Keratinocyte (primary cell): Measurements from ENCODE around the gene PNCK. TPM values are rescaled to one million over a fixed set of nuclear protein-coding genes. Genes with fewer than 3 reads are reported as not detected.
A peak's percentile ranks its signal among the peaks of the same experiment; 100 is the strongest.

ENCODE experiments used
- DNase-seq: peaks from one replicate; pipeline ENCODE4 v3.0.0-alpha.2; 2011; ENCODE audit warnings: low read depth, missing footprints, low spot score
- FAIRE-seq: peaks from 2 replicates; lab custom pipeline; 2011; peaks lifted over from hg19 to GRCh38; lab: Jason Lieb, UNC
- H2AFZ ChIP-seq: 2 replicates; pipeline ENCODE4 v1.6.0; 2012; ENCODE audit warnings: low read length, control low read depth, inconsistent platforms; ENCODE audit not compliant: control insufficient read depth
- H3K27ac ChIP-seq: 2 replicates; pipeline ENCODE4 v1.5.1; 2011; ENCODE audit warnings: low read length; ENCODE audit not compliant: control insufficient read depth, insufficient read depth
- H3K27me3 ChIP-seq: 3 replicates; pipeline ENCODE4 v1.6.0; 2011; ENCODE audit warnings: low read length; ENCODE audit not compliant: control insufficient read depth, insufficient read depth; ENCODE audit errors: extremely low read depth
- H3K36me3 ChIP-seq, 2 experiments: 2 replicates in 1 of 2; 3 replicates in 1 of 2; pipeline ENCODE4 v1.5.1; 2011; ENCODE audit warnings: low read length in 2 of 2, mild to moderate bottlenecking in 1 of 2; ENCODE audit not compliant: control insufficient read depth in 2 of 2, insufficient read depth in 2 of 2; ENCODE audit errors: extremely low read depth in 1 of 2
- H3K4me1 ChIP-seq: 3 replicates; pipeline ENCODE4 v1.5.1; 2011; ENCODE audit warnings: low read length; ENCODE audit not compliant: control insufficient read depth, insufficient read depth; ENCODE audit errors: extremely low read depth
- H3K4me2 ChIP-seq: 3 replicates; pipeline ENCODE4 v1.6.0; 2011; ENCODE audit warnings: low read depth, low read length; ENCODE audit not compliant: control insufficient read depth, insufficient read depth; ENCODE audit errors: extremely low read depth
- H3K4me3 ChIP-seq, 3 experiments: fragments of 200-600 bp in 1 of 3; sonication (generic) in 1 of 3; 2 replicates in 2 of 3; 3 replicates in 1 of 3; pipeline ENCODE4 v1.5.1; 2011 to 2016; ENCODE audit warnings: low read length in 3 of 3, mild to moderate bottlenecking in 3 of 3, control low read depth in 2 of 3, inconsistent platforms in 1 of 3, low read depth in 1 of 3, mixed read lengths in 1 of 3, mixed run types in 1 of 3, moderate library complexity in 1 of 3; ENCODE audit not compliant: control insufficient read depth in 2 of 3, insufficient read depth in 2 of 3; ENCODE audit errors: extremely low read depth in 1 of 3
- H3K79me2 ChIP-seq: 2 replicates; pipeline ENCODE4 v1.6.0; 2012; ENCODE audit warnings: low read length; ENCODE audit not compliant: control insufficient read depth, insufficient read depth
- H3K9ac ChIP-seq: 3 replicates; pipeline ENCODE4 v1.6.0; 2011; ENCODE audit warnings: low read length; ENCODE audit not compliant: control insufficient read depth, insufficient read depth; ENCODE audit errors: extremely low read depth
- H3K9me1 ChIP-seq: 3 replicates; pipeline ENCODE4 v1.6.0; 2011; ENCODE audit warnings: low read length; ENCODE audit not compliant: control insufficient read depth, insufficient read depth; ENCODE audit errors: extremely low read depth
- H3K9me3 ChIP-seq: 2 replicates; pipeline ENCODE4 v1.5.1; 2012; ENCODE audit warnings: low read depth, low read length; ENCODE audit not compliant: control insufficient read depth
- H4K20me1 ChIP-seq: 3 replicates; pipeline ENCODE4 v1.6.0; 2011; ENCODE audit warnings: low read length; ENCODE audit not compliant: control insufficient read depth, insufficient read depth; ENCODE audit errors: extremely low read depth
- EZH2 ChIP-seq: IDR thresholded peaks from one replicate; pipeline ENCODE4 v1.6.1; 2012; ENCODE audit warnings: inconsistent platforms, mild to moderate bottlenecking, low read length, moderate library complexity
- dilution Hi-C: fragments of 300-500 bp; cut with MboI; formaldehyde crosslinking; loops from one replicate; pipeline ENCODE4 v1.7.0; 2020; ENCODE audit warnings: low sequenced_read_pairs; ENCODE audit not compliant: extremely low pct_ligation_motif_present
- polyA plus RNA-seq, 5 experiments: library from polyadenylated mRNA; depleted of rRNA in 3 of 5; stranded (reverse) in 3 of 5; stranded (forward) in 1 of 5; unstranded in 1 of 5; fragments of >200 nt; gene quantifications; 1 replicate in 1 of 5; 2 replicates in 3 of 5; 3 replicates in 1 of 5; pipeline versions ENCODE4 v1.2.1 to v1.2.3, GENCODE V29; 2011 to 2012; ENCODE audit warnings: missing spikeins in 2 of 5, low read depth in 1 of 5, low replicate concordance in 1 of 5
- TF ChIP-seq, protein P1 (sequence below), 3 experiments: IDR thresholded peaks in 1 of 3; conservative IDR thresholded peaks in 1 of 3; optimal IDR thresholded peaks in 1 of 3; 2 replicates in 2 of 3; 3 replicates in 1 of 3; pipeline versions ENCODE3 to v1.5.1; 2011; ENCODE audit warnings: low read length in 3 of 3, mild to moderate bottlenecking in 3 of 3, moderate library complexity in 2 of 3, control low read depth in 1 of 3, inconsistent platforms in 1 of 3; ENCODE audit not compliant: insufficient read depth in 2 of 3; ENCODE audit errors: extremely low read depth in 1 of 3

Gene PNCK
- polyA plus RNA-seq, 1 donor (not counting 4 experiments of a cell fraction or from before 2014, with no cell fraction given), result 0.24 TPM

- Histone ChIP-seq H3K9me3 (no peaks in the 10 kb centered on the region), H3K4me2 (no peak overlapping the region), H3K79me2 (peaks cover 27% of the 10 kb centered on the region), H3K9me1 (no peaks in the 10 kb centered on the region), H4K20me1 (peaks cover 2% of the 10 kb centered on the region), H3K4me3 (no peak overlapping the region), H3K27ac (no peak overlapping the region), H2AFZ (no peak overlapping the region), H3K27me3 (no peaks in the 10 kb centered on the region), H3K4me1 (peaks cover 26% of the 10 kb centered on the region), H3K9ac (no peak overlapping the region), H3K36me3 (peaks cover 7 to 14% of the 10 kb centered on the region in 2 experiments)
- dilution Hi-C loops, result no loop called here
- TF ChIP-seq, protein P1, sequence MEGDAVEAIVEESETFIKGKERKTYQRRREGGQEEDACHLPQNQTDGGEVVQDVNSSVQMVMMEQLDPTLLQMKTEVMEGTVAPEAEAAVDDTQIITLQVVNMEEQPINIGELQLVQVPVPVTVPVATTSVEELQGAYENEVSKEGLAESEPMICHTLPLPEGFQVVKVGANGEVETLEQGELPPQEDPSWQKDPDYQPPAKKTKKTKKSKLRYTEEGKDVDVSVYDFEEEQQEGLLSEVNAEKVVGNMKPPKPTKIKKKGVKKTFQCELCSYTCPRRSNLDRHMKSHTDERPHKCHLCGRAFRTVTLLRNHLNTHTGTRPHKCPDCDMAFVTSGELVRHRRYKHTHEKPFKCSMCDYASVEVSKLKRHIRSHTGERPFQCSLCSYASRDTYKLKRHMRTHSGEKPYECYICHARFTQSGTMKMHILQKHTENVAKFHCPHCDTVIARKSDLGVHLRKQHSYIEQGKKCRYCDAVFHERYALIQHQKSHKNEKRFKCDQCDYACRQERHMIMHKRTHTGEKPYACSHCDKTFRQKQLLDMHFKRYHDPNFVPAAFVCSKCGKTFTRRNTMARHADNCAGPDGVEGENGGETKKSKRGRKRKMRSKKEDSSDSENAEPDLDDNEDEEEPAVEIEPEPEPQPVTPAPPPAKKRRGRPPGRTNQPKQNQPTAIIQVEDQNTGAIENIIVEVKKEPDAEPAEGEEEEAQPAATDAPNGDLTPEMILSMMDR (optimal IDR thresholded peaks at IDR 0.05 in 1 of 3, IDR thresholded peaks at IDR 0.05 in 1 of 3, conservative IDR thresholded peaks at IDR 0.05 in 1 of 3; ENCODE audit: extremely low read depth in 1 of 3, insufficient read depth in 2 of 3, low read length in 3 of 3), result no peak
- no peak for TF ChIP-seq EZH2
- no peak for FAIRE-seq
- no peak for DNase-seq
These were observed 43.8 kb upstream of the PNCK start for GRCh38 chrX:153717445-153717844.

GRCh38 chrX:153714256-153714655 lies 40.6 kb upstream of the PNCK start:
- Histone ChIP-seq H3K4me3 (no peak overlapping the region), H3K4me1 (peaks cover 21% of the 10 kb centered on the region), H3K79me2 (peaks cover 12% of the 10 kb centered on the region), H3K9me3 (no peaks in the 10 kb centered on the region), H3K27ac (no peak overlapping the region), H3K27me3 (no peaks in the 10 kb centered on the region), H2AFZ (no peak overlapping the region), H3K9me1 (no peaks in the 10 kb centered on the region), H4K20me1 (no peaks in the 10 kb centered on the region), H3K4me2 (peak overlapping the region; percentile 38), H3K9ac (no peak overlapping the region), H3K36me3 (peaks cover 7 to 13% of the 10 kb centered on the region in 2 experiments)
- no peak for FAIRE-seq
- dilution Hi-C loops, result no loop called here
- DNase-seq, result no peak
- TF ChIP-seq, protein P1 (optimal IDR thresholded peaks at IDR 0.05 in 1 of 3, IDR thresholded peaks at IDR 0.05 in 1 of 3, conservative IDR thresholded peaks at IDR 0.05 in 1 of 3; ENCODE audit: extremely low read depth in 1 of 3, insufficient read depth in 2 of 3, low read length in 3 of 3), result no peak
- TF ChIP-seq EZH2, result no peak
